Medulla oblongata (tissue), 1 donor: ENCODE results near the gene DYRK2.
"Not testable (repeated sequence)": the region's sequence is repeated elsewhere in the genome, so short reads cannot be mapped to it uniquely, and the experiment has no call there.

Experiments used
- DNase-seq: peaks from one replicate; pipeline ENCODE4 v3.0.0-alpha.2; 2015; ENCODE audit errors: extremely low spot score

The DYRK2 gene

DNA sequence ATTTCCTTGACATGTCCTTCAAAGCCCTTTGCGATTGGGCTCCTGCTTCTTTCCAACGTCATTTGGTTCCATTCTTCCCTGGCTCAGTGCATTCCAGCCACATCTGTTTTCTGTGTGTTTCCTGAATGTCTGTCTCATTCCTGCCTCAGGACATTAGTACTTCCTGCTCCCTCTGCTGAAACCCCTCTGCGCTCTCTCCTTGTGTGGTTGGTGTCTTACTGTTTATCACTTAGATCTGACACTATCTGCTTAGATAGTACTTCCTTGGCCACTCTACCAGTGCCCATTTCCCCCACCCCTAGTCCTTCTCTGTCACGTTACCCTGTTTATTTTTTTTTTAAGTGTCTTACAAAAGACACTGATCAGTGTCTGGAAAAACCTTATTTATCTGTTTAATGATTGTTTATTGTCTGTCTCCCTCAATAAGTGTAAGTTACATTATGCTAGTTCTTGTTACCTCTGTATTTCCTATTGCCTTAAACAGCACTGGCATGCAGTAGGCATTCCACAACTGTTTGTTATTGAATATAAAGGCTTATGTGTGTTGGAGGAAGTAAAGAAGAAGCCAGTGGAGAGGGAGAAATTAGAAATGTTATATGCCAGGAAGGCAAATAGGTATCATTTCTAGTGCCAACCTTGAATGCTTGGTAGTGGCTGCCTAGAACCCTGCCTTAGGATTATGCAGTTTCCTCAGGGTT, 21.5 kb downstream of the DYRK2 start:
- DNase-seq: no peak

DNA sequence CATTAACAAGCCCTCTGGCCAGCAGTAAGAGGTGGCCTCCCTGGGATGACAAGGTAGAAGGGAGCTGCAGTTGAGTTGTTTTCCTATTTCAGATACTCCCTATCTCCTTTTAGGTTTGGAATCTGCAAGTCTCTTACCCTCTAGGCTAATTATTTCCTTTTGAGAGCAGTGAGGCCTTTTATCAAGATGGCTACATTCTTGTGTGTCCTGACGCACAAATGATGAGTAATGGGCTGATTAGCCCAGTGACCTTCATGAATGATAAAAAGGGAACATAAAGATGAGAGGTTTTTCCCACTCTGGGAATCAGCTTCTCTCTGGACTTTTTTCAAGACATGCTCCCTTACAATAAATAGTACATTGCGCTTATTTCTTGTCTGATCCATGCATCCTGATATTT, 22.9 kb downstream of the DYRK2 start:
- DNase-seq: no peak

DNA sequence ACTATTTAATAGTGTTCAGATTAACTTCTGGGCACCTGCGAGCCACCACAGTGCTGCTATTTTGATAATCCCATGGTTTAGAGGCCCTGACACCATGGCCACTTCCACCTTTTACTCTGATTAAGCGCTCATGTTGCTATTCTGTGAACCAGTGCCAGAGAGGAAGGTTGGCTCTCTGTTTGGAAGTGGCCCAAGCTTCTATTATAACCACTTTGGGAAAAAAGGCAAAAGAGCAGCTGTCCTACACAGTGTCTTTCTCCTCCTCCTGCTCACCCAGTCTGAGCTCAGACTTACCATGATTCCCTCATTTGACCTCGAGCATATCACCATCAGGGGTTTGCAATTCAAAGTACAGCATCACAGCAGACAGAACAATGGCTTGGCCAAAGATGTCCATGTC, 23.3 kb downstream of the DYRK2 start:
- no peak for DNase-seq

DNA sequence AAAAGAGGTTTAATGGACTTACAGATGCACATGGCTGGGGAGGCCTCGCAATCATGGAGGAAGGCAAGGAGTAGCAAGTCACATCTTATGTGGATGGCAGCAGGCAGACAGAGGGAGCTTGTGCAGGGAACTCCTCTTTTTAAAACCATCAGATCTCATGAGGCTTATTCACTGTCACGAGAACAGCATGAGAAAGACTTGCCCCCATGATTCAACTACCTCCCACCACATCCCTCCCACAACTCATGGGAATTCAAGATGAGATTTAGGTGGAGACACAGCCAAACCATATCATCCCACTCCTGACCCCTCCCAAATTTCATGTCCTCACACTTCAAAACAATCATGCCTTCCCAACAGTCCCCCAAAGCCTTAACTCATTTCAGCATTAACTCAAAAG, 24.0 kb downstream of the DYRK2 start:
- DNase-seq: not testable (repeated sequence)

DNA sequence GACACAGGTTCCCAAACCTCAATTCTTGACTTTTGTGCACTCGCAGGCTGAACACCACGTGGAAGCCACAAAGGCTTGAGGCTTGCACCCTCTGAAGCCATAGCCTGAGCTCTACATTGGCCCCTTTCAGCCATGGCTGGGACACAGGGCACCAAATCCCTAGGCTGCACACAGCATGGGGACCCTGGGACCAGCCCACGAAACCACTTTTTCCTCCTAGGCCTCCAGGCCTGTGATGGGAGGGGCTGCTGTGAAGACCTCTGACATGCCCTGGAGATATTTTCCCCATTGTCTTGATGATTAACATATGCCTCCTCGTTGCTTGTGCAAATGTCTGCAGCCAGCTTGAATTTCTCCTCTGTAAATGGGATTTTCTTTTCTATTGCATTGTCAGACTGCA, 25.0 kb downstream of the DYRK2 start:
- not testable (repeated sequence) for DNase-seq

DNA sequence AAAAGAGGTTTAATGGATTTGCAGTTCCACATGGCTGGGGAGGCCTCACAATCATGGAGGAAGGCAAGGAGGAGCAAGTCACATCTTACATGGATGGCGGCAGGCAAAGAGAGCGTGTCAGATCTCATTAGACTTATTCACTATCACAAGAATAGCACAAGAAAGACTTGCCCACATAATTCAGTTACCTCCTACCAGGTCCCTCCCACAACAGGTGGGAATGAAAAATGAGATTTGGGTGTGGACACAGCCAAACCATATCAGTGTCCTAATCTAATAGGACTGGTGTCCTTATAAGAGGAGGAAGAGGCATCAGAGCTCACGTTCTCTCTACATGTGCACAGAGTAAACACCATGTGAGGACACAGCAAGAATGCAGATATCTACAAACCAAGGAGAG, 25.9 kb downstream of the DYRK2 start:
- DNase-seq: no peak

DNA sequence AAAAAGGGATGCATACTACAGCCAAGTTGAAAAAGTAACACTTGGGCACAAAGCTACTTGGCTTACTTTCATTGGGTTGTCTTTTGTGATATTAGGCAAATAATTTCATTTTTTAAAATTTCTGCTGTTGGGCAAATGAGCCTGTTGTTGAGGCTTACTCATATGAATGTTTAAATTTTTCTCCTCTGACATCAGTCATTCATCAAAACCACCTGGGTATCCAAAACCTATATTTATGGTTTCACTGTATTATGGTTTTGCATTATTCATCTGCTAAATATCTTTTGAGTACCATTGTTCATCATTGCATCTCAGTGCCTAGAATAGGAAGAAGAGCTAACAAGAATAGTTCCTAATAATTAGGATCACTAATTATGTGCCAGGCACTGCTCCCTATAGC, 28.1 kb downstream of the DYRK2 start:
- DNase-seq: no peak

DNA sequence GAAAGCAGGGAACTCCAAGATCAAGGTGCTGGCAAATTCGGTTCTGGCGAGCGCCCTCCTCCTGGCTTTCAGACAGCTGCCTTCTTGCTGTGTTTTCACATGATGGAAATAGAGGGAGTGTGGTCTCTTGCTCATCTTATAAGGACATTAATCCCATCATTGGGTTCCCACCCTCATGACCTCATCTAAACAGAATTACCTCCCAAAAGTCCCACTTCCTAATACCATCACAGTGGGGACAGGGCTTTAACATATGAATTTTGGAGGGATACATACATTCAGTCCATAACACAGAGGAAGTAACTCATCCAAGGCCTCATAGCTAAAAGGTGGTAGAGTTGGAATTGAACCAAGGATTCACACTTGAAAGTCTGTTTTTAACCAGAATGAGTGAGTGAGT, 28.6 kb downstream of the DYRK2 start:
- no peak for DNase-seq

DNA sequence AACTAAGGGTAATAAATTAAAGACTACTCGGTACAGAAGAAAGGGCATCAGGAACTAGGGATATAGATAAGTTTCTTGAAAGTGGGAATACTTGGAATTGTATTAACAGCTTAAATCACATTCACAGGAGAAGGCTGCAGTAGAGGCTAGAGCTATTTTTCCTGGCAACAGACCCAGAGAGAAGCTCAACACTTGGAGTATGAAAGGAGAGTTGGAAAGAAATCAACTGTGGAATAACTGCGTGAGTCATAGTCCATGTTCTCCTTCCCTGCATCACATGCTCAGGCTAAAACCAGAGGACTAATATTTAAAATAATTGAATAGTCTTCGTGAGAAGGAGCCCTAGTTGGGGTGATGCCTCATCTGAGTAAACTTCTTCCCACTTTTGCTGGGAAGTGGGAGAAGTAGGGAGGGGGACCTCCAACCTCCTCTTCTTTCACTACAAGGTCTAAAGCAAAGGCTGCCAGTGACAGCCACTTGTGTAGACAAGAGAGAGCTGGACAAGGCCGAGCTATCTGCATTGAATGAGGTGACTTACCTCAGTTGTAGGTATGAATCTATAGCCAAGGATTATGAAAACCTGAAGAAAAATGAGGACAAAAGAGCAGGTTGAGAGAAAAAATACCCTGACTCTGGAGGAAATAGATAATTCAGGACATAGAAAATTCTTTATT, 32.7 kb downstream of the DYRK2 start:
- DNase-seq: no peak

DNA sequence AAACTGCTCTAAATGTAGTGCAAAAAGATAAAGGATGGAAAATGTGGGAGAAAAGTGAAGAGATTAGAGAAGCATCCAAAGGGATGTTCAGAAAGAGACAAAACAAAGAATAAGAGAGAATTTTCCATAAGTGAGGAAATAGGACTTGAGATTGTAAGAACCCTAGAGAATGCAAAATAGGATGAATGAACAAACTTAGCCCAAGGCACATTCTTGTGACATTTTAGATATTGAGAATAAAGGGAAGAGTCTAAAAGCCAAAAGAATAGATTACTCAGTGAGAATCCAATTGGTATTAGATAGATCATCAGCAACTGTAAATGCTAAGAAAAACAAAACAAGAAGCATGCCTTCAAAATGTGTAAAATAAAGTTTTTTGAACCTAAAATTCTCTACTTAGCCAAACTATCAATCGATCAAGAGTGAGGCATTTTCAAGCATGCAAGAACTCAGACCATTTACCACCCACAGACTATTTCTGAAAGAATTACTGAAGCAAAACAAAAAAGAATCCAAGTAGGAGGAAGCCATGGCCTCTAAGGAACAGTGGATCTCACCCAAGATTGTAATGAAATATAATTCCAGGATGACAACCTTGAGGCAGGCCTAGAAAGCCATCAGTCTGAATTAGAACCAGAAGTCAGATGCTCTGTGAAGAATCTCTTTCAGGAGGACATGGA, 33.5 kb downstream of the DYRK2 start:
- no peak for DNase-seq

DNA sequence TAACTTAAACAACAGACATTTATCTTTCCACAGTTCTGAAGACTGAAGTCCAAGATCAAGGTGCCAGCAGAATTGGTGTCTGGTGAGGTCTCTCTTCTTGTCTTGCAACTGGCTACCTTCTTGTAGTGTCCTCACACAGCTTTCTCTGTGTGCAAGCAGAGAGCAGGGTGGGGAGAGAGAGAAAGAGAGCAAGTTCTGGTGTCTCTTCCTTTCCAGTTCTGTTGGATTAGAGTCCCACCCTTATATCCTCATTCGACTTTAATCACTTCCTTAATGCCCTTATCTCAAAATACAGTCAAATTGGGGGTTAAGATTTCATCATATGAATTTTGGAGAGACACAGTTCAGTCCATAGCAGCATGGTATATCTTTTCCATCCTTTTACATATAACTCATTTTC, 40.8 kb downstream of the DYRK2 start:
- no peak for DNase-seq

DNA sequence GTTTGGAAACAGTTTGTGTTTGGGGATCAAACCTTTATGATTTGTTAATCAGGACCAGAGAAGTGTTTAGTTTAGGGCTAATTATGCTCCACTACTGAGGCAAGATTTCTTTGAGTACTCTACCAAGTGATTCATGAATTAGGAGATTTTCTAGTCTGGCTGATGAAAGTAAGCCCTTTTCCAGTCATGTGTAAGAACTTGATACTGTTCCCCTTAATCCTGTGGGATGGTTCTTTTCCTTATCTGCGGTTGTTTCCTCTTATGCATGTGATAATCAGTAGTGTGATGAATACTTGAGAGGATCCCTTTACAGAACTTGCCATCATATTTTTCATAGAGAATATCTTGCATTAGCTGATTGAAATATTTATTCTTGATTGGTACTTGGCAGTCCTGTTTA, 42.1 kb downstream of the DYRK2 start:
- DNase-seq: no peak

DNA sequence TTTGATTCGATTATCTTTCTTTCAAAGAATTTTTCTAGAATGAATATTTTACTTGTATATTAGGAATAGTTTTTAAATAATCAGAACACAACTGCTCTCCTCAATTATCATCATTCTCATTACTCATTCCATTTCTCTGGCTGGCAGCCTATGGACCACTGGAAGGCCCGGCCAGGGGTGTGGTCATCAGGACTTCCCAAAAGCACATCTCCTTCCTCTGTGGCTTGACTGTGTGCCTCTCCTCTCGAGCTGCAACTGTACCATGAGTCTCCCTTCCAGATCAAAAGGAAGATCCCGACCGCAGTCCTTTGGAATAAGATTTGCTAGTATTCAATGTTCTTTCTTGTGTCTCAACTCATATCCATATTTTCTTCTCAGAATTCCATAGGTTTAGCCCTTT, 42.7 kb downstream of the DYRK2 start:
- DNase-seq: no peak

DNA sequence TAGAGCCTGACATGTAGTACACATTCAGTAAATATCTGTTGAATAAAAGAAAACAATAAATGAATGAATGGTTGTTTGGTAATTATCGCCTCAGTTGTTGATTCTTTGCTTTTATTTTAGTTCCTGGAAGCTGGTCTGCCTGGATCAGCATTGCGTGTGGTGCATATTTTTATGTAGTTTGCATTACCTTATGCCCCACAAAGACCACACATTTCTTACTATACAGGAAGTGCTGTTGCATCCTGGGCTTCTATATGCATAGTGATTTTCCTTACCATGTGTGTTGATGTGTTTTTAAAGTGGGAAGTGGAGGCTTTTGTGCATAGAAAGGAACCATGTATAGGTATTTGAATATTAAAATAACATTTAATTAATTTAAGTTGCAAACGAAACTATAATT, 43.6 kb downstream of the DYRK2 start:
- DNase-seq: no peak

DNA sequence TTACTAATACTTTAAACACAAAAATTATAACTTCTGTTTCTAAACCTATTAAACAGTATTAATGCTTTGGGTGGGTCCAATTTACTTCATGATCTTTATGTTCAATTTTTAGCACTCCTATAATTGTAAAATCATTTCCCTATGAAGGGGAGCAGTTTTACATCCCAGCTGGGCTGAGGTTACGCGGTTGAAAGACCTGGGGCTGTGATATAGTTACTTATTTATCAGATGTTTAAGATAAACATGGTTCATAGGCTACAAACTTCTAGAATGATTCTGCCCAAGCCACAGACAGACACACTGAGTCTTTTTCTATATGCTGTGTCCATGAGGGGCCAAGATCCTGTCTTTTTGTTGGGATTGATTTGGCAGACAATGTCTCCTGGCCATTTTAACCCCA, 44.4 kb downstream of the DYRK2 start:
- DNase-seq: no peak

DNA sequence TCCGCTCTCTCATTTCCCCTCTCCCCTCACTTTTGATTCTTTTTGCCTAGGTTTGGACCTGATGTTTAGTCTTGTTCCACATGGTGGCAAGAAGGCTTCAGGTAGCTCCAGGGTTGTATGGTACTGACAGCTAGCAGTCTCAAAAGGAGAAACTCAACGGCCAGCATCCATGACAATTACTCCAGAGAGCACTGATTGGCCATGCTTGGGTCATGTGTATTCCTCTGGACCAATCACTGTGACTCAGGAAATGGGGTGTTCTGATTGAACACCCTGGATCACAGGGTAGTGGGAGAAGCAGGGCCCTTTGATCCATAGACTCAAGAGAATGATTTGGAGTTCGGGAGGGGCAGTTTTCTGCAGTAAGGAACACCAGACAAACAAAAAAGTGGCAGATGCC, 45.3 kb downstream of the DYRK2 start:
- DNase-seq: no peak

DNA sequence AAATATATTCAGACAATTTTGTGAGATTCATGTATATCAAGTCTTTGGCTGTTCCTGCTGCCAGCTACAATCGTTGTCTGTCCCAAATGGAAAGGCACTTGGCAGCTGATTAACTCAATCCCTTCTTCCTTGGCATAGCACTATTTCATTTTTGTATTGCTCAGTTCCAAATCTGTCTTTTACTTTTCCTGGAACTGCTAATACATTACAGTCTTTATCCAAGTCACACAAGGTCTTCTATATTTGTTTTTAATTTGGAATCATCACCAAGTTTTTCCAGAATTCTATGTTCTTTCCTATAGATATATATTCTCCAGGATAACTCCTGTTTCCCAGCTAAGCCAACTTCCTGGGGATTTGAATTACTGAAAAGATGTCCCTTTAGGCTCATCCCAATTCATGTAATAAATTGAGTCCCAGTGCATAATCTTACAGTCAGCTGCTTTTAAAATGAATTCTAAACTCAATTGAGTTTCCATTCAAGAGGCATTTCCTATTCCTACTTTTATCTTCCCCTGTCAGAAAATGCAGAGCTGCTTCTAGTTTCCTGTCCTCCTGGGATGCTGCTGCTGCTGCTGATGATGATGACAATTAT, 45.9 kb downstream of the DYRK2 start:
- no peak for DNase-seq

DNA sequence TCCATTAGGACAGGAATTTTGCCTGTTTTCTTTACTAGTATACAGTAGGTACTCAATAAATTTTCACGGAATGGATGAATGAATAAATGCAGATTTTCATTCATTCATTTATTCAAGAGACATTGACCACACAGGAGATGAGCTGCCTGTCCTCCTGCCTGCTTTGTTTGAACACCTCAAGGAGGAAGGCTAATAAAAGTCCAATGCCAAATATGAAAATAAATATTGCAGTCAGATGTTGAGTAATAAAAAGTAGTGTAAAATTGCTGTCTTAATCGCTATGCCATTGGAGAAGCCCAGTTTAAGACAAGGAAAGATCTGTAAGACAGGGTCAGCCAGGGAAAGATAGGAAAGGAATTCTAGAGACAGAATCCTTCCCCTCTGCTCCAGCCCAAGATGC, 47.4 kb downstream of the DYRK2 start:
- DNase-seq: no peak

DNA sequence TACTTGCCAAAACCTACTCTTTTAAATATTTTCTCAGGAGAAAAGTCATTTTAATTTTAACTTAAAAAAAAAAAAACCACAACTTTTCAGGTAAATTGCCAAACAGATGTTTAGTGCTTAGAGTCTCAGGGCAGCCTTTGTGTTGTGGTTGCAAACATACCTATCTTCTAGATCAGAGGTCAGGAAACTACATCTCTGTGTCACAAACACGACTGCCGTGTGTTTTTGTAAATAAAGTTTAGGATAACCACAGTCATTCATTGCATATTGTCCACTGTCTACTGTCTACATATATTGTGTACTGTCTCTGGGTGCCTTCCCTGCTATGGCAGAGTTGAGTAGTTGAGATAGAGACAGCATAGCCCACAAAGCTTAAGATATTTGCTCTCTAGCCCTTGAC, 48.9 kb downstream of the DYRK2 start:
- no peak for DNase-seq

DNA sequence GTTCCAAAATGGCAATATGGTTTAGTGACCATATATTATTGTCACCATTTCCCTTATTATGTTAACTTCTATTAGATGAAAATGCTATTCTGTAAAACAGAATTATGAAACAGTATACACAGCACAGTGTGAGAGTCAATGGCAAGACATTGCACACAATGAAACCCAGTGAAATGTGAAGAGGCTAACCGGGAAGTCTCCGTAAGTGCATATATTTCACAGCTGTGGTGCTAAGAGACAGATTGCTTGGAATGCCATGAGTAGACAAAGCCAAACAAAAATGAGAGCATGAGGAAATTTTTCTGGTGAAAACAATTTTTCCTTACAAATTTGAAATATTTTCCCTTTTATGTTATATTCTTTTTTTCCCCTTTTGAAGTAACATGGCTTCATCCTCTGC, 49.4 kb downstream of the DYRK2 start:
- no peak for DNase-seq

DNA sequence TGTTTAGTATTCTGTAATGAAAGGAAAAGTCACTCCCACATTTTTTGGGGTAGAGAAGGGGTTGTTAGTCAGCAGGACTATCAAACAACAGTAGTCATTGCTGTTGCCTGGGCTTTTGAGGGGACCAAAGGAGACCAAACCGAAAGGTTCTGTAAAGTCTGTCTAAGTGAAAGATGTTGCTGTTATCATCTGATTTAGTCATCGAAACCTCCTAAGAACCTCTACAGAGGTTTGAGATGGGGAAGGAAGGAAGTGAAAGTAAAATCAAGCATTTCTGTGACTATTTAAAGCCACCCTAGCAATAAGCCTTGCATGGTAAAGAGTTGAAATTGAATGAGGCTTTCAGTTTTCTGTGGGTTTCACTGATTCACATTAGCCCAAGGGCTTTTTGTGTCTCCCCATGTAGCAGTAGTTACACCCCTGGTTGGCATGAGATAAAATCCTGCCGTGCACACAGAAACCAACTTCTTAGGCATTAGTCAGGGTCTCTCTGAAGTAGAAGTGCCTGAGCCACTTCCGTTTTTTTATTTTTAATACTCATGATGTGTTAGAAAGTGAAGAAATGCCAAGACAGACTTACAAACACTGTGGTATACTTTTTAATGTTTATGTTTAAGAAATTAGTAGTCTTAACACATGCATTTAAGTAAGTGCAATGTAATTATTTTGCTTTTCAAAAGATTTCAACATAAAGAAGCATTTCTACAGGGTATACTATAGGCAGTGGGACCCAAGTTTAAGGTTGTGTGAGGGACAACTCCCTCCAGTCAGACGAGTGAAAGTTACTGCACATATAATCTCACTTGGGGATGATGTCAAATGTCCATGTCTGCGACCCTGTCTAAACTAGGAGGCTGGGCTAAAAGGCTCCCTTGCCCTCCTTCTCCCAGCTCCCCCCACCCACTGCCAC, 50.4 kb downstream of the DYRK2 start:
- DNase-seq: peak; percentile 71

DNA sequence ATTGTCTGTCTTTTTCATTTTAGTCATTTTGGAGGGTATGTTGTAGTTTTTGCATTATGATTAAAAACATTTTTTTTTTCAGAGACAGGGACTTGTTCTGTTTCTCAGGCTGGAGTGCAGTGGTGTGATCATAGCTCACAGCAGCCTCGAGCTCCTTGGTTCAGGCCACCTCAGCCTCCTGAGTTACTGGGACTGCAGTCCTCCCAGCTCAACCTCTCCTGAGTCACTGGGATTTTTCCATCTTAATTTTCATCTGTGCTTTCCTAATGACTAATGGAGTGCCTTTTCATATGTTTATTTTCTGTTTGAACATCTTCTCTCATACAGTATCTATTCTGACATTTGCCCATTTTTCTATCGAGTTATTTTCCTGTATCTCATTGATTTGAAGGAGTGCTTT, 52.6 kb downstream of the DYRK2 start:
- DNase-seq: no peak
